IPS-15b (cell line): Measurements from ENCODE around the gene MFAP2.

Source experiments
- H3K27me3 ChIP-seq: one replicate; pipeline ENCODE4 v1.6.1; 2013; ENCODE audit warnings: low read length; ENCODE audit not compliant: control insufficient read depth, insufficient read depth
- H3K36me3 ChIP-seq: one replicate; pipeline ENCODE4 v1.6.1; 2013; ENCODE audit warnings: low read length; ENCODE audit not compliant: control insufficient read depth, insufficient read depth
- H3K4me1 ChIP-seq: one replicate; pipeline ENCODE4 v1.6.1; 2013; ENCODE audit warnings: mild to moderate bottlenecking, low read length; ENCODE audit not compliant: control insufficient read depth, insufficient read depth
- H3K4me3 ChIP-seq: one replicate; pipeline ENCODE4 v1.5.1; 2013; ENCODE audit warnings: low read depth, low read length
- H3K9ac ChIP-seq: one replicate; pipeline ENCODE4 v1.6.1; 2013; ENCODE audit warnings: low read depth, mild to moderate bottlenecking, low read length
- H3K9me3 ChIP-seq: one replicate; pipeline ENCODE4 v1.6.1; 2013; ENCODE audit warnings: mild to moderate bottlenecking, low read length; ENCODE audit not compliant: control insufficient read depth, insufficient read depth

MFAP2 gene

DNA sequence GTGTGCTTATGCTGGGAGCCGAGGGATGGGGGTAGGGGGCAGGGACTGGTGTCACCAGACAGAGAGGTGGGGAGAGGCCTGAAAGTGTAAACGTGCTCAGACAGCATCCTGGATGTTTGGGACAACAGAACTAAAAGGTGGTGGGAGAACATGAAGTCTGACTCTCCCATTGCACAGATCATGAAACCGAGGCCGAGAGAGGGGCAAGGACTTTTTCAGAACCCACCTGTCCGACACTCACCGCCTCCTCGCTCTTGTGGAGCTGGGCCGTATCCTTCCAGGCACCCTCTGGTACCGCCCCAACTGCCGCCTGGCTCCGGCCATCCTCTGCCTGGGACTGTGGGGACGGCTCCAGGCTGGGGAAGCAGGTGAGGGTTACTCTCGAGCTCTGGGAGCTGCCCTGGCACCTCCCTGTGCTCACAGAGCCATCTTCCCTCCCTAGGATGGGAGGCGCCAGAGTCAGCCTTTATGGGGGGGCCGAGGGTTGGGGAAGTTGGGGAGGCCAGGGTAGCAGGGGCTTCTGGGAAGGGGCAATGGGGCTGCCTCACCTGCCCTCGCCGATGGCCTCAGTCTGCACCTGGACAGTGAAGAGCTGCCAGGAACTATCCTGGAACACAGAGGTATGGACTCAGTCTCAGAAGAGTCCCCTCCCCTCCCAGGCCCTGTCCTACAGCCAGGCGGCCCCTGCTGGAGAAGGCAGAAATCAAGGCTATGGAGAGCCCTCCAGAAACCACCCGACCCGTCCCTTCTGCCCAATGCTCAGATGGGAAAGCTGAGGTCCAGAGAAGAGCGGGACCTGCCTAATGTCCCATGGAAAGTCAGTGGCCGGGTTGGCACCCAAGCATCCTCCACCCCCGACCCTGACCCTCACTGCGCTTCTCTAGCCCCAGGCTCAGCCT, 24.3 kb upstream of the MFAP2 start:
- Histone ChIP-seq H3K9me3 (no peaks in the 10 kb centered on the region), H3K9ac (no peak overlapping the region), H3K36me3 (peaks cover 26% of the 10 kb centered on the region), H3K4me3 (no peak overlapping the region), H3K4me1 (peaks cover 4% of the 10 kb centered on the region), H3K27me3 (no peaks in the 10 kb centered on the region)

DNA sequence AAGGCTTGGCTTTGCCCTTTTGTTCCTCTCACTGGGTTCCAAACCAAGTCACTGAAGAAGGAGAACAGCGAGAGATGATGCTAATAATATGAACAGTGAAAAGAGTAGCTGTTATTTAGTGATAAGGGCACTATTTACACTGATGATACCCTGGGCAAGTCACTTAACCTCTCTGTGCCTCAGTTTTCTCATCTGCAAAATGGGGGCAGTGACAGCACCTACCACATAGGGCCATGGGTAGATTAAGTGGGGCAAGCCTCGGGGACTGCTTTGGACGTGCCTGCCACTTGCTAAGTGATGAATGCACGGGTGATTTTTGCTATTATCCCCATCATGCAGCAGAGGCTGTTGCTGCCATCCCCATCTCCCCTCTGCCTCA, 22.1 kb upstream of the MFAP2 start:
- Histone ChIP-seq H3K27me3 (no peaks in the 10 kb centered on the region), H3K36me3 (peaks cover 31% of the 10 kb centered on the region), H3K9me3 (no peaks in the 10 kb centered on the region), H3K4me3 (no peak overlapping the region), H3K9ac (no peak overlapping the region), H3K4me1 (no peaks in the 10 kb centered on the region)

DNA sequence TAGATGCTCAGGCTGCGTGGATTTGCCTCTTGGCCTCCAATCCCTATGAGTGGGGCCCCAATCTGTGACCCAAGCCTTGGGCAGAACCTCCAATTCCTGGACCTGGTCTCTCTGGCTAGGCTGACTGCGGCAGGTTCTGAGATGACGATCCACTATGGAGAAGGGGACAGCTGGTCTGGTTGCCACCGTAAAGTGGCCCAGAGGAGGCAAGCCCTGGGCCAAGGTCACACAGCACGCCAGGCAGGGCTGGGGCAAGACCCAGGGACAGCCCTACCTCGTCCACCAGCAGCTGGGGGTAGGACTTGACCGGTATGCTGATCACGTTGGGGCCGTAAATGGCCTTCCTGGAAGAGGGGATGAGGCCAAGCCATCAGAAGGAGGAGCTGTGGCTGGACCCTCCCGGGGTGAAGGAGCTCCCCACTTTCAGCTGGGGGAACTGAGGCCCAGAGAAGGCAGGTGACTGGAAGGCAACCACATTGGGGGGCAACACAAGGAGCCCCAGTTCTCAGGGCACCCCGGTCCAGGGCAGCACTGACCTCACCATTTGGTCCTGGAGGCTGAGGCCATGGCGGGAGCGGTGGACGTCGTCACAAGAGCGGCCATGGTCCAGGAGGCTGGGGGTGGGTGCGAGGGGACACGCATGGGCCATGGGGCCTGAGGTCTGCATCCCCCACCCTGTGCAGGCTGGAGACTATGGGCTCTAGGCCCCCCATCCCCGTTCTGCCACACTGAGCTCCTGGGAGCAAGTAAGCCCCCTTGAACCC, 21.5 kb upstream of the MFAP2 start:
- H3K9ac ChIP-seq = no peak overlapping the region
- H3K36me3 ChIP-seq = peaks cover 31% of the 10 kb centered on the region
- H3K4me3 ChIP-seq = no peak overlapping the region
- H3K9me3 ChIP-seq = no peaks in the 10 kb centered on the region
- no peaks in the 10 kb centered on the region for H3K4me1 ChIP-seq
- H3K27me3 ChIP-seq = no peaks in the 10 kb centered on the region

DNA sequence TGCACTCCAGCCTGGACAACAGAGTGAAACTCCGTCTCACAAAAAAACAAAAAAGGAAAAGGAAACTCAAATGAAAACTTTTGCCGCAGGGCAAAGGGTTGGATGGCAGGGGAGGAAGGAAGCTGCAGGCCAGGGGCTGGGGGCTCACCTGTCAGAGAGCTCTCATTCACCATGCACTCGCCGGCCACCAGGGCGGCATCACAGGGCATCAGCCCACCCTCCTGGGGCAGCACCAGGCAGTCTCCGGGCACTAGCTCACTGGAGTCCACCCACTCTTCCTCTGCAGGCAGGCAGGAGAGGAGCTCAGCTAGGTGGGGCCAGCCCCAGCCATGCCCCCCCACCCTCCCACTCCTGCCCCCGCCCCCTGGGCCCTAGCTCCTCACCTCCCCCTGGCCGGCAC, 19.4 kb upstream of the MFAP2 start:
- no peaks in the 10 kb centered on the region for H3K9me3 ChIP-seq
- peaks cover 30% of the 10 kb centered on the region for H3K36me3 ChIP-seq
- H3K4me1 ChIP-seq = no peaks in the 10 kb centered on the region
- no peaks in the 10 kb centered on the region for H3K27me3 ChIP-seq
- no peak overlapping the region for H3K9ac ChIP-seq
- no peak overlapping the region for H3K4me3 ChIP-seq

DNA sequence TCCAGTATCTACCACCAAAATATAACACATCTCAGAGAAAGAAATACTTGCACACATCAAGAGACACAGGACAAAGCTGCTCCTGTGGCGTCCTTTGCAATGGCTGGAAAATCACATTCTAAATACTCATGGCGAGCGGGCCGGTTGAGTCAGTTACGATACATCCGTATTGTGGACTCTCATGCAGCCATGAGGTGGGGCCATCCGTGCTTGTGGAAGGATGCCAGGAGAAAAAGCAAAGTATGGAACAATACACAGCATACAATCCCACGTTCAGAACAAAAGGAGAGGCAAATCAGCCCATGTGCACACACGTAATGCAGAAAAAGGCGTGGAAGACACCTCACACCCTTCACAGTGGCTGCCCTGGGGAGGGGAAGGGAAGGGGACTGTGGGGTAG, 18.2 kb upstream of the MFAP2 start:
- H3K4me3 ChIP-seq = no peak overlapping the region
- H3K36me3 ChIP-seq = peaks cover 19% of the 10 kb centered on the region
- H3K4me1 ChIP-seq = no peaks in the 10 kb centered on the region
- H3K9me3 ChIP-seq = no peaks in the 10 kb centered on the region
- H3K9ac ChIP-seq = no peak overlapping the region
- no peaks in the 10 kb centered on the region for H3K27me3 ChIP-seq

DNA sequence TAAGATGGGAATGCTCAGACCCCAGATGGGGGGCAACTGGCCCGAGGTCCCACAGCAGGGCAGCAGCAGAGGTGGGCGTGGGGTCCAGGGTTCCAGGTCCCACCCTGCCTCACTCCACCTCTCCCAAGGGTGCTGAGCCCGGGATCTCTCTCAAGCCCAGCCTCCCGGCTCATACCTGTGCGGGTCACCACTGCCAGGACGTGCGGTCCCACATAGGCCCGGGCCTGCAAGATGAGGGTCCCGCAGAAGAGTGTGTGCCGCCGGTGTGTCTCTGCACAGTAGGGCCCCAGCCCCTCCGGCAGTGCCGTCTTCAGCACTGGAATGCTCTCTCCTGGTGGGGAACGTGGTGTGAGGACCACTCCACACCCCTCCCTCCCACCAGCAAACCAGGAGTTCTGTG, 16.4 kb upstream of the MFAP2 start:
- H3K4me3 ChIP-seq = no peak overlapping the region
- no peak overlapping the region for H3K9ac ChIP-seq
- peaks cover 12% of the 10 kb centered on the region for H3K36me3 ChIP-seq
- no peaks in the 10 kb centered on the region for H3K4me1 ChIP-seq
- H3K9me3 ChIP-seq = no peaks in the 10 kb centered on the region
- H3K27me3 ChIP-seq = no peaks in the 10 kb centered on the region

DNA sequence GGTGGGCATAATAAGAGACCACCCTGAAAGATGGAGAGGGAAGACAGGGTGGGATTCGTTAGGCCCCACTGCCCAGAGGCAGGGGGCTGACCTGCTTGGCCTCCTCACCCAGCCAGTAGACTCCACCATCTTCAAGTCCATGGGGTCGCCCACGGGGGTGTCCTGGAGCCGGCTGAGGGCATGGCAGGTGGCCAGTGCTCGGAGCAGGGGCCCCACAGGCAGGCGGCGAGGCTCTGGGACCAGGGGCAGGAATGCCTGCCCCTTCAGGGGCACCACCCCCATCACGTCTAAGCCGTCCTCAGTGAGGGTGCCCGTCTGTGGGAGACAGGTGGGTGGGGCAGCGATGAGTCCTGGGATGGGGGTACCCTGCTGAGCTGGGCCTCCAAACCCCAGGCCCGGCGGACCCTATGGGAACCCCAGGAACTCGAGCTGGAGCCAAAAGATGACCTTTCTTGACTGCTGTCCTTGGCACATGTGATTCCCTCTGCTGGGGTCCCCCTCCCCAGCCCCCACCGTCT, 13.2 kb upstream of the MFAP2 start:
- Histone ChIP-seq H3K27me3 (no peaks in the 10 kb centered on the region), H3K36me3 (peaks cover 20% of the 10 kb centered on the region), H3K4me3 (no peak overlapping the region), H3K4me1 (no peaks in the 10 kb centered on the region), H3K9ac (no peak overlapping the region), H3K9me3 (no peaks in the 10 kb centered on the region)

DNA sequence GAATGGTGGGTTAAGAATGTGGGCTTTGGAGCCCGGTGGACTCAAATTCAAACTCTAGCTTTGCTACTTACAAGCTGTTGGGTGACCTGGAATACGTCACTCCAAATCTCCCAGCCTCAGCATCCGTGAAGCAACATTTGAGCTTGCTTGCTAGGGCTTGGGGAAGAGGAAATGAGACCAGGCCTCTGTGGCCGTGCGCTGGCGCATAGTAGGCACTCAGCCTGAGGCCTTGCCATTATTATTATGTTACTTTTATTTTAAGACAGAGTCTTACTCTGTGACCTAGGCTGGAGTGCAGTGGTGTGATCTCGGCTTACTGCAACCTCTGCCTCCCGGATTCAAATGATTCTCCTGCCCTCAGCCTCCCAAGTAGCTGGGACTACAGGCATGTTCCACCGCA, 12.3 kb upstream of the MFAP2 start:
- Histone ChIP-seq H3K9me3 (no peaks in the 10 kb centered on the region), H3K9ac (no peak overlapping the region), H3K27me3 (no peaks in the 10 kb centered on the region), H3K36me3 (peaks cover 20% of the 10 kb centered on the region), H3K4me3 (no peak overlapping the region), H3K4me1 (no peaks in the 10 kb centered on the region)

DNA sequence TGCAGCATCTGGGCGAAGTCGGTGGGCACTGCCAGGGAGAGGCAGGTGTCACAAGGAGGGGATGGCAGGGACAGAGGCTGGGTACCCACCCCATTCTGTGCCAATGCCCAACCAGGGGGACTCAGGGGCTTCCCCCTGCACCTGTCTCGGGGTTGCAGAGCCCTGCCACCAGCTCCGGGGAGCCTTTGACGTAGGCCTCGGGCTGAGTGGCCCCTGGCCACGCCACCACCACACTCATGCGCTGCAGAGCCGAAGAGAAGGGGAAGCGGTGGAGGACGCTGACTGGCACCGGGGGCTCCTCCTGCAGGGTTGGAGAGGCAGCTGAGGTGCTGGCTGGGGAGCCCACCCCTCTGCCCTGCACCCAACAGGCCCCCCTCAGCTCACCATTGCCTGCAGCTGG, 11.7 kb upstream of the MFAP2 start:
- Histone ChIP-seq H3K9me3 (no peaks in the 10 kb centered on the region), H3K36me3 (peaks cover 20% of the 10 kb centered on the region), H3K4me3 (no peak overlapping the region), H3K9ac (no peak overlapping the region), H3K27me3 (no peaks in the 10 kb centered on the region), H3K4me1 (no peaks in the 10 kb centered on the region)

DNA sequence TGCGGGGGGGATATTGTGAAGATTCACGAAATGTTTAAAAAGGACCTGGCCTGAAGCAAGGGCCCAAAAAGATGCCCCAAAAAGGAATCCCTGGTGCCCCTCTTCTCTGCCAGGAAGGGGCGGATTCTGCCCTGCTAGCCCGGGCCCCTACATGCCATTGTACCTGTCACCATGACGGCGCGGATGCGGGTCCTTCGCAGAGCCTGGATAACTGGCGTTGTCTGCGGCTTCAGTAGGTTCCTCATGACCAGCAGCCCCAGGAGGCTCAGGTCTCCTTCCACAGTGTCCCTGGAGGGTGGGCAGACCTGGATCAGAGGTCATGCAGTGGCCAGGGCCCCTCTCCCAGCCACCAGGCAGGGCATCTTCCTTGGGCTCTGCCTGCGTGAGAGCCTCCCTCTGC, 11.2 kb upstream of the MFAP2 start:
- Histone ChIP-seq H3K9ac (no peak overlapping the region), H3K27me3 (no peaks in the 10 kb centered on the region), H3K36me3 (peaks cover 18% of the 10 kb centered on the region), H3K4me3 (no peak overlapping the region), H3K9me3 (no peaks in the 10 kb centered on the region), H3K4me1 (no peaks in the 10 kb centered on the region)

DNA sequence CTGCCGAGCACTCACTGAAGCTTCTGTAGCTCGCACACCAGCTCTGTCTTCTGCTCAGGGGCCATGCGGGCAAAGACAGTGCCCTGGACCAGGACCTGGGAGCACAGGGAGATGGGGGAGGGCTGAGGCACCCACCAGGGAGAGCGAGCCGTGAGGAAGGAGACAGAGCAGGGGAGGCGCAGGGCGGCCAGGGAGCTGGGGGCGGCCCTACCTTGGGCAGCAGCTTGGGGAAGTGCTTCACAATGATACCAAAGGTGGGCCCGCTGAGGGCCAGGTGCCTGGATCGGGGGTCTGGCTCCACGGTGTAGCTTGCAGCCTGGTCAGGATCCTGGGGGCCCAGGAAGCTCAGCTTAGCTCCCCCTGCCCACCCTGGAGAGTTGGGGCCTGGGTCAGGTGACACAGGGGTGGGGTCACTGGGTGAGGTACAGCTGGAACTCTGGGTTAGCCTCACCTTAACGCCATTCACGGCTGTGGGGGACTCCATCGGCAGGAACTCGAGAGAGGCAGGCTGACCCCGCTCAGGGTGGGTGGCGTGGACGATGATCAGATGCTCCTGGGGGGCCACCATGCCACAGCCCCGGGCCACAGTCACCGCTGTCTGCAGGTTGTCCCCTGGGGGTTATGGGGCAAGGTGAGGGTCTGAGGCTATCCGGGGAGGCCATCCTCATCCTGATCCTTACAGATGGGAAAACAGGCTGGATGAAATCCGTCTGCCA, 9.4 kb upstream of the MFAP2 start:
- no peaks in the 10 kb centered on the region for H3K9me3 ChIP-seq
- H3K27me3 ChIP-seq = no peaks in the 10 kb centered on the region
- no peaks in the 10 kb centered on the region for H3K4me1 ChIP-seq
- no peak overlapping the region for H3K4me3 ChIP-seq
- peaks cover 21% of the 10 kb centered on the region for H3K36me3 ChIP-seq
- no peak overlapping the region for H3K9ac ChIP-seq
